GM12873 (cell line): ENCODE measurements around the gene CSTF1.

Experiments
- TF ChIP-seq, protein P1 (sequence below): IDR thresholded peaks from 2 replicates; pipeline ENCODE4 v1.5.1; 2012; ENCODE audit warnings: low read depth, mild to moderate bottlenecking, moderate library complexity, low read length, control low read depth; ENCODE audit not compliant: insufficient read depth; ENCODE audit errors: missing control alignments

CSTF1 gene

DNA sequence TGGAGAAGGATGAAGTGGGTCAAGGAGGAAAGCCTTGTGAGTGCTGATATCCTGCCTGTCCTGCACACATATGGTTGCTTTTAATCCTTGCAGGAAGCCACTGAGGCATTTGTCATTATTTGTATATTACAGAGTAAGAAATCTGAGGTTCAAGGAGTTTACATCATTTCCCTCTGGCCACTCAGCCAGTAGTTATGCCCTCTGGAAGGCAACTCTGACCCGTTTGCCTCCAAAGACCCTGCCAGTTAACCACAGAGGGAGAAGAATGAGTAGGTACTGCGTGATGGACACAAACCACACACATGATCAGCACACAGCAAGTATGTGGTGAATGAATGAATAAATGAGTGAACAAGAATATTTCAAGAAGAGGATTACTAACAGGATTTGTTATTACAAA, 41.6 kb upstream of the CSTF1 start:
- TF ChIP-seq, protein P1, sequence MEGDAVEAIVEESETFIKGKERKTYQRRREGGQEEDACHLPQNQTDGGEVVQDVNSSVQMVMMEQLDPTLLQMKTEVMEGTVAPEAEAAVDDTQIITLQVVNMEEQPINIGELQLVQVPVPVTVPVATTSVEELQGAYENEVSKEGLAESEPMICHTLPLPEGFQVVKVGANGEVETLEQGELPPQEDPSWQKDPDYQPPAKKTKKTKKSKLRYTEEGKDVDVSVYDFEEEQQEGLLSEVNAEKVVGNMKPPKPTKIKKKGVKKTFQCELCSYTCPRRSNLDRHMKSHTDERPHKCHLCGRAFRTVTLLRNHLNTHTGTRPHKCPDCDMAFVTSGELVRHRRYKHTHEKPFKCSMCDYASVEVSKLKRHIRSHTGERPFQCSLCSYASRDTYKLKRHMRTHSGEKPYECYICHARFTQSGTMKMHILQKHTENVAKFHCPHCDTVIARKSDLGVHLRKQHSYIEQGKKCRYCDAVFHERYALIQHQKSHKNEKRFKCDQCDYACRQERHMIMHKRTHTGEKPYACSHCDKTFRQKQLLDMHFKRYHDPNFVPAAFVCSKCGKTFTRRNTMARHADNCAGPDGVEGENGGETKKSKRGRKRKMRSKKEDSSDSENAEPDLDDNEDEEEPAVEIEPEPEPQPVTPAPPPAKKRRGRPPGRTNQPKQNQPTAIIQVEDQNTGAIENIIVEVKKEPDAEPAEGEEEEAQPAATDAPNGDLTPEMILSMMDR, result no peak

- TF ChIP-seq, protein P1, result no peak
Observed at GRCh38 chr20:56352345-56353055, 39.9 kb upstream of the CSTF1 start.

- TF ChIP-seq, protein P1, result no peak
Observed at GRCh38 chr20:56353356-56353755, 39.1 kb upstream of the CSTF1 start.

DNA sequence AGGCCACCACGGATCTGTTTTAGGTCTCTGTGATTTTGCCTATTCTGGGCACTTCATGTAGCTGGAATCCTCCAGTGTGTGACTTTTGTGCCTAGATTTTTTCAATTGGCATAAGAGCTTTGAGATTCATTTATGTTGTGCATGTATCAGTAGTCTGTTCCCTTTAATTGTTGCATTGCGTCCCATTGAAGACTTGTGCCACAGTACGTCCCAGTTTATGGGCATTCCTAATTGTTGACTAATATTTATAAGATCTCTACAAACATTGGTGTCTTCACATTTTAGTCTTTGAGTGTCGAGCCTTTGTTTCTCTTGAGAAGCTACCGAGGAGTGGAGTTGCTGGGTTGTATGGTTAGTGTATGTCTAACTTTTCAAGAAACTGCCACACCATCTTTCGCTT, 34.4 kb upstream of the CSTF1 start:
- TF ChIP-seq, protein P1, result no peak

DNA sequence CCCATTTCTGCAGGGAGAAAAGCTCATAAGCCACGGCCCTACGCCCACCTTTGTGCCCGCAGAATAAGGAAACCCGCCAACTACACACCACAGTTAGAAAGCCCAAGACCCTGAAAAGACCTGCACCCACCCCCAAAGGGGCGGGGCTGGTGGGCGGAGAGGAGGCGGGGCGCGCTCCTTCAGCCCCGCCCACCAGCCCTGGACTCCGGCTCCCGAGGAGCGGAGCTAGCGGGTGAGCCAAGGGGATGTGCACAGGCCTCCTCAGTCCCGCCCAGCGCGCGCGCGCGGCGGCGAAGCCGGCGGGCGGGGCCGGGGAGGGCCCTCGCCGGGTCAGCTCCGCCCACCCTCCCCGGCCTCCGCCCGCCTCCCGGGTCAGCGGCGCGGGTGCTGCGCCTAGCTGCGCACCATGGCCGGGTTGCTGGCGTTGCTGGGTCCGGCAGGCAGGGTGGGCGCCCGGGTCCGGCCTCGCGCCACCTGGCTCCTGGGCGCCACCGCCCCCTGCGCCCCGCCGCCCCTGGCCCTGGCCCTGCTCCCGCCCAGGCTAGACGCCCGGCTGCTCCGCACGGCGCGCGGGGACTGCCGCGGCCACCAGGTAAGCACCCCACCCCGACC, 33.7 kb upstream of the CSTF1 start, which contains the start of gene FAM210B:
Gene FAM210B, plus strand, starts transcription at position 375 of the 612 bp plus-strand sequence. Its CDS starts 32 bp downstream, at position 407.
- TF ChIP-seq, protein P1, result no peak

GRCh38 chr20:56359212-56360132, 33.0 kb upstream of the CSTF1 start:
- TF ChIP-seq, protein P1, result no peak
